Sigmoid colon (tissue), 7 donors: ENCODE data around the gene PRR14L. TPM values are rescaled to one million over a fixed set of nuclear protein-coding genes. Genes with fewer than 3 reads are reported as not detected.

ENCODE experiments used
- DNase-seq: peaks from one replicate; pipeline ENCODE4 v3.0.0-alpha.2; 2019
- H3K27ac ChIP-seq, 4 donors: fragments of 200-600 bp; sonication (generic); one replicate each; pipeline ENCODE4 v1.5.1; 2016 to 2019; ENCODE audit warnings: mild to moderate bottlenecking in 1 of 4
- H3K27me3 ChIP-seq, 3 donors: fragments of 200-600 bp; sonication (generic); one replicate each; pipeline ENCODE4 v1.5.1; 2019; ENCODE audit warnings: mild to moderate bottlenecking in 1 of 3
- H3K36me3 ChIP-seq, 4 donors: fragments of 200-600 bp; sonication (generic); one replicate each; pipeline ENCODE4 v1.5.1; 2016 to 2019
- H3K4me1 ChIP-seq, 4 donors: fragments of 200-600 bp; sonication (generic); one replicate each; pipeline ENCODE4 v1.5.1; 2017 to 2019
- H3K4me3 ChIP-seq, 4 donors: fragments of 200-600 bp; sonication (generic); one replicate each; pipeline ENCODE4 v1.5.1; 2017 to 2019; ENCODE audit warnings: mild to moderate bottlenecking in 2 of 4, moderate library complexity in 1 of 4
- H3K9me3 ChIP-seq, 4 donors: fragments of 200-600 bp in 3 of 4; sonication (generic) in 3 of 4; one replicate each; pipeline versions ENCODE4 v1.5.1 to v1.6.1; 2013 to 2019
- EP300 ChIP-seq, 4 donors: sonication (generic); formaldehyde crosslinking; IDR thresholded peaks; one replicate each; pipeline ENCODE4 v1.6.1; 2017; ENCODE audit warnings: antibody characterized with exemption in 4 of 4
- POLR2A ChIP-seq, 2 donors: fragments of 450-650 bp; IDR thresholded peaks; one replicate each; pipeline ENCODE4 v1.6.1; 2016; ENCODE audit warnings: antibody characterized with exemption in 2 of 2, mild to moderate bottlenecking in 2 of 2, moderate library complexity in 2 of 2
- POLR2AphosphoS5 ChIP-seq, 4 donors: sonication (generic); formaldehyde crosslinking; IDR thresholded peaks; one replicate each; pipeline ENCODE4 v1.6.1; 2017; ENCODE audit warnings: antibody characterized with exemption in 4 of 4
- WGBS, 2 donors: extraction: QIAGEN DNeasy Blood & Tissue Kit; methylation state at CpG; one replicate each; pipeline ENCODE4 v1.1.7; 2013; 5-methylcytosine and 5-hydroxymethylcytosine counted together
- intact Hi-C: fragments of 100-400 bp; cut with DNase I; formaldehyde crosslinking; loops from one replicate; pipeline ENCODE4 v1.15.1; 2023
- polyA plus RNA-seq, 3 donors: library from polyadenylated mRNA; stranded (reverse); fragments of 200-250 nt; gene quantifications; one replicate each; pipeline ENCODE4 v1.2.3, GENCODE V29; 2013
- total RNA-seq, 4 donors: library from RNA; depleted of rRNA; stranded (reverse); fragments of >200 nt; gene quantifications; one replicate each; pipeline ENCODE4 v1.1.0, GENCODE V29; 2016
- TF ChIP-seq, protein P1 (sequence below), 4 experiments: fragments of 450-650 bp in 3 of 4; fragments of 200-600 bp in 1 of 4; IDR thresholded peaks; one replicate each; pipeline ENCODE4 v1.5.1; 2016 to 2019; ENCODE audit warnings: antibody characterized with exemption in 4 of 4, mild to moderate bottlenecking in 3 of 4, moderate library complexity in 2 of 4
- donor health status: healthy with polysubstance abuse.
- donor health status: Bipolar disorder and iron deficiency.
- donor health status: healthy.

The PRR14L gene
- total and polyA plus RNA-seq, 7 donors = 6.0 to 24.4 (median 12.7) TPM

DNA sequence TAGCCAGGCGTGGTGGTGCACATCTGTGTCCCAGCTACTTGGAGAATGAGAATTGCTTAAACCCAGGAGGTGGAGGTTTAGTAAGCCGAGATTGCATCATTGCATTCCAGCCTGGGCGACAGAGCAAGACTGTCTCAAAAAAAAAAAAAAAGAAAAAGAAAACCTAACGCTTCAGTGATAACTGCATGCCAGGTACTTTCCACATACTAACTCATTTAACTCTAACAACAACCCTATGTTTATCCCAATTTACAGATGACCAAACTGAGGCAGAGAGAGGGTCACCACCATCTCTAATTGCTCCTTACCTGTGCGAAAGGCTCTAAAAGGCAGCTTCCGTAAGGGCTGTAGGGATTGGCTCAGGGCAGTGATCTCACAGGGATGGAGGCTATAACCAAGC lies 99.5 kb downstream of the PRR14L start:
- 80 to 85% methylated on average over 6 of the region's 6 CpGs for WGBS, 2 donors
- Histone ChIP-seq H3K27ac (peak overlapping the region in 1 of 4 donors; percentile 1), H3K4me1 (peaks cover 0 to 20% (median 5%) of the 10 kb centered on the region in 4 donors), H3K27me3 (no peaks in the 10 kb centered on the region), H3K36me3 (peaks cover 0 to 35% (median 0%) of the 10 kb centered on the region in 4 donors), H3K9me3 (no peaks in the 10 kb centered on the region), H3K4me3 (no peak overlapping the region)
- TF ChIP-seq EP300 (IDR thresholded peaks at IDR 0.05) (no peak), POLR2A (IDR thresholded peaks at IDR 0.05) (no peak), POLR2AphosphoS5 (IDR thresholded peaks at IDR 0.05) (no peak)
- TF ChIP-seq, protein P1, sequence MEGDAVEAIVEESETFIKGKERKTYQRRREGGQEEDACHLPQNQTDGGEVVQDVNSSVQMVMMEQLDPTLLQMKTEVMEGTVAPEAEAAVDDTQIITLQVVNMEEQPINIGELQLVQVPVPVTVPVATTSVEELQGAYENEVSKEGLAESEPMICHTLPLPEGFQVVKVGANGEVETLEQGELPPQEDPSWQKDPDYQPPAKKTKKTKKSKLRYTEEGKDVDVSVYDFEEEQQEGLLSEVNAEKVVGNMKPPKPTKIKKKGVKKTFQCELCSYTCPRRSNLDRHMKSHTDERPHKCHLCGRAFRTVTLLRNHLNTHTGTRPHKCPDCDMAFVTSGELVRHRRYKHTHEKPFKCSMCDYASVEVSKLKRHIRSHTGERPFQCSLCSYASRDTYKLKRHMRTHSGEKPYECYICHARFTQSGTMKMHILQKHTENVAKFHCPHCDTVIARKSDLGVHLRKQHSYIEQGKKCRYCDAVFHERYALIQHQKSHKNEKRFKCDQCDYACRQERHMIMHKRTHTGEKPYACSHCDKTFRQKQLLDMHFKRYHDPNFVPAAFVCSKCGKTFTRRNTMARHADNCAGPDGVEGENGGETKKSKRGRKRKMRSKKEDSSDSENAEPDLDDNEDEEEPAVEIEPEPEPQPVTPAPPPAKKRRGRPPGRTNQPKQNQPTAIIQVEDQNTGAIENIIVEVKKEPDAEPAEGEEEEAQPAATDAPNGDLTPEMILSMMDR (IDR thresholded peaks at IDR 0.05) = no peak
- DNase-seq = no peak
- intact Hi-C loops = no loop called here

DNA sequence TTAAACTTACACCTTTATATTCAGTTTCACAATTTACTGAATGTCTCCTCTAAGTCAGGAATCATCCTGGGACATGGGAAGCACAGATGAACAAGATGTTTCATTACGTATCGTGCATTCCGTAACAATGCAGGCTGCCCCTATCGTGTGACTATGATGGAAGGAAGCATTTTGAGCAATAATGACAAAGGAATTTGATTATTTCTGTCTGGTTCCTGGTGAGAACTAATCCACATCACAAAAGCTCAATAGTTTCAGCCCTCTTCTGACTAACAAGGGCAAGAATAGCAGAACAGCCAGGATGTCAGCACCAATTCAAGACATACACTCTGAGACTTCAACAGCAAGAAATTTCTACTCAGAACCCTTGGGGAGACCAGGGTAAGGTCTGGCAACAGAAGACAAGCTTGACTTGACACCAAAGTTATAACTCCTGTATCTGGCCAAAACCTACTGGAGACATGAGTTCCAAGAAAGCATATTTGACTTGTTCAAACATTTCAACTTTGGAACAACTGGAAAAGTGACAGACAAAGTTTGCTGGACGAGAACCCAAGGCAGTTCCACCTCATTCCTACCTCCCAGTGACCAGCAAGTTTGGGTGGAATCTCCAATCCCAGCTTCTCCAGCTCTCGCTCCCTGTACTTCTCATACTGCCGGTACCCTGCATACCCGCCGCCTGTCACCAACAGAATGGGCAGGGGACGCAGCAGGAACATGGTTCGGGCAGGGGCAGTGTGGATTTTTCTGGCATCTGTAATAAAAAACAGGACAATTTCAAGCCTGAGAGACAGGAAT lies 102.2 kb downstream of the PRR14L start:
- Histone ChIP-seq H3K27me3 (no peaks in the 10 kb centered on the region), H3K27ac (no peak overlapping the region), H3K4me1 (peaks cover 0 to 20% (median 5%) of the 10 kb centered on the region in 4 donors), H3K36me3 (peaks cover 0 to 43% (median 0%) of the 10 kb centered on the region in 4 donors), H3K9me3 (no peaks in the 10 kb centered on the region), H3K4me3 (no peak overlapping the region)
- TF ChIP-seq, protein P1 (IDR thresholded peaks at IDR 0.05) = no peak
- TF ChIP-seq POLR2A (IDR thresholded peaks at IDR 0.05) = no peak
- intact Hi-C loops = no loop called here
- no peak for DNase-seq
- 87 to 88% methylated on average over 11 of the region's 11 CpGs for WGBS, 2 donors

- 97 to 98% methylated on average over 3 of the region's 3 CpGs for WGBS, 2 donors
- intact Hi-C loops = no loop called here
- no peak for DNase-seq
- Histone ChIP-seq H3K9me3 (no peaks in the 10 kb centered on the region), H3K27ac (peak overlapping the region in 2 of 4 donors; percentile 35 to 37), H3K27me3 (no peaks in the 10 kb centered on the region), H3K36me3 (peaks cover 0 to 47% (median 0%) of the 10 kb centered on the region in 4 donors), H3K4me1 (peaks cover 0 to 20% (median 5%) of the 10 kb centered on the region in 4 donors), H3K4me3 (no peak overlapping the region)
- no peak for TF ChIP-seq EP300 (IDR thresholded peaks at IDR 0.05)
- TF ChIP-seq POLR2AphosphoS5 (IDR thresholded peaks at IDR 0.05) = no peak
- TF ChIP-seq, protein P1 (IDR thresholded peaks at IDR 0.05) = no peak
- TF ChIP-seq POLR2A (IDR thresholded peaks at IDR 0.05) = no peak
Observed at GRCh38 chr22:31647066-31647465, 102.9 kb downstream of the PRR14L start.

DNA sequence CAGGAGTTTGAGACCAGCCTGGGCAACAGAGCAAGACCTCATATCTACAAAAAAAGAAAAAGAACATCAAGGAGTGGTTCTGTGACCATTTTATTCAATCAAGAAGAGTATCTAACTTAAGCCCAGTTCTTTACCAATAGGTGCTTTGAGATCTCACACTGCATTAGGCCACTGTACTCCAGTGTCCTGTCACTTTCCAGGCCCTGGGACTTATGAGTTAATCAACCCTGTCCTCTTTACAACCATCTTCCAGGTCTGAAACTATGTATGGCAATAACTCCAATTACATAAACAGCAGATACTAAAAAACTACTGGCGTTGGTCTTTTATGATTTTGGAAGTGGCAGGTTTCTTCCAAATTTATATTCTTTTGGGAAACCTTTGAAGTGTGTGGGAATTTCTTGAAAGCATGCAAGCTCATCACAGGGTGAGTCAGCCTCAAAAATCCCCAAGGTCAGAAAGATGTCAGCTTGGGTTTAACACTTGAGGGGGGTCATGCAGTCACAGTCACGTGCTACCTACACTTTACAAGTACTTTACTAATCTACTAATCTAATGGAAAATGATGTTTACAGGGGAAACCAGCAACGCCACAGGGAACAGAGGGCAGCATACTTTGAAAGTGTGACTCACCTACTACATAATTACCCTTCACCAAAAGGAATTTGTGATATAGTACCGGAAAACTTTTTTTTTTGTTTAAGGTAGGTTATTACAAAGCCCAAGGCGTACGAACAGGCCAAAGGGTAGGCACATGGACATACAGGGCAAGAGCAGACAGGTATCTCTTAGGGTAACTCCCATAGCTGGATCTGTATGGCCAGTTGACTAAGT lies 103.5 kb downstream of the PRR14L start:
- H3K4me3 ChIP-seq = no peak overlapping the region
- 25 to 55% methylated on average over 6 of the region's 6 CpGs for WGBS, 2 donors
- H3K36me3 ChIP-seq = peaks cover 0 to 50% (median 0%) of the 10 kb centered on the region in 4 donors
- H3K9me3 ChIP-seq = no peaks in the 10 kb centered on the region
- H3K4me1 ChIP-seq = peaks cover 0 to 20% (median 5%) of the 10 kb centered on the region in 4 donors
- H3K27ac ChIP-seq = peak overlapping the region in 2 of 4 donors; percentile 35 to 37
- no peak for DNase-seq
- intact Hi-C loops = no loop called here
- TF ChIP-seq POLR2A (IDR thresholded peaks at IDR 0.05) (no peak), EP300 (IDR thresholded peaks at IDR 0.05) (no peak), POLR2AphosphoS5 (IDR thresholded peaks at IDR 0.05) (peak in 1 of 4 donors; percentile 33)
- TF ChIP-seq, protein P1 (IDR thresholded peaks at IDR 0.05) = no peak
- H3K27me3 ChIP-seq = no peaks in the 10 kb centered on the region
